Naive B cell (primary cell): ENCODE results near the gene UGT1A8. TPM values are rescaled to one million over a fixed set of nuclear protein-coding genes. Genes with fewer than 3 reads are reported as not detected.

Source experiments
- ATAC-seq, 2 donors: fragments of 150-1000 bp; cut with Tn5 transposase; 2 replicates each; pipeline ENCODE4 v1.10.0; 2021; ENCODE audit warnings: low read depth in 2 of 2, mild to moderate bottlenecking in 2 of 2, moderate library complexity in 2 of 2
- DNase-seq: peaks from one replicate; pipeline ENCODE4 v3.0.0; 2022
- H3K27ac Mint-ChIP-seq, 6 donors: one replicate each; pipeline ENCODE4 v1.8.0; 2020 to 2022; ENCODE audit warnings: mild to moderate bottlenecking in 6 of 6, mixed read lengths in 6 of 6, moderate library complexity in 5 of 6, inconsistent platforms in 2 of 6
- H3K27me3 Mint-ChIP-seq, 3 donors: one replicate each; pipeline ENCODE4 v1.8.0; 2021 to 2022; ENCODE audit warnings: mixed read lengths in 3 of 3, mild to moderate bottlenecking in 1 of 3
- H3K36me3 Mint-ChIP-seq, 2 donors: one replicate each; pipeline ENCODE4 v1.8.0; 2020 to 2022; ENCODE audit warnings: mixed read lengths in 2 of 2, inconsistent platforms in 1 of 2, mild to moderate bottlenecking in 1 of 2
- H3K4me1 Mint-ChIP-seq, 3 donors: one replicate each; pipeline ENCODE4 v1.8.0; 2020 to 2022; ENCODE audit warnings: mixed read lengths in 3 of 3, inconsistent platforms in 1 of 3, mild to moderate bottlenecking in 1 of 3, moderate library complexity in 1 of 3
- H3K4me3 Mint-ChIP-seq, 8 donors: one replicate each; pipeline ENCODE4 v1.8.0; 2020 to 2022; ENCODE audit warnings: mild to moderate bottlenecking in 8 of 8, mixed read lengths in 8 of 8, moderate library complexity in 8 of 8, inconsistent platforms in 2 of 8
- H3K9me3 Mint-ChIP-seq, 7 donors: one replicate each; pipeline ENCODE4 v1.8.0; 2020 to 2022; ENCODE audit warnings: mixed read lengths in 7 of 7, mild to moderate bottlenecking in 5 of 7, inconsistent platforms in 2 of 7, moderate library complexity in 1 of 7
- polyA plus RNA-seq, 6 donors: library from polyadenylated mRNA; unstranded; fragments of 300-500 nt; fragmentation: Illumina TruSeq; gene quantifications; one replicate each; pipeline ENCODE4 v1.2.3, GENCODE V29; 2021; ENCODE audit warnings: low read depth in 6 of 6

The UGT1A8 gene
- polyA plus RNA-seq, 6 donors from 2014 or later, result not detected

DNA sequence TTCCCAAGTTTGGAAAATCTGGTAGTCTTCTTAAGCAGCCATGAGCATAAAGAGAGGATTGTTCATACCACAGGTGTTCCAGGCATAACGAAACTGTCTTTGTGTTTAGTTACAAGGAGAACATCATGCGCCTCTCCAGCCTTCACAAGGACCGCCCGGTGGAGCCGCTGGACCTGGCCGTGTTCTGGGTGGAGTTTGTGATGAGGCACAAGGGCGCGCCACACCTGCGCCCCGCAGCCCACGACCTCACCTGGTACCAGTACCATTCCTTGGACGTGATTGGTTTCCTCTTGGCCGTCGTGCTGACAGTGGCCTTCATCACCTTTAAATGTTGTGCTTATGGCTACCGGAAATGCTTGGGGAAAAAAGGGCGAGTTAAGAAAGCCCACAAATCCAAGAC lies 154.7 kb downstream of the UGT1A8 start:
- H3K9me3 Mint-ChIP-seq, result peaks cover 7 to 21% (median 8%) of the 10 kb centered on the region in 7 donors
- peaks cover 17 to 36% (median 31%) of the 10 kb centered on the region in 3 donors for H3K27me3 Mint-ChIP-seq
- no peak overlapping the region for H3K4me3 Mint-ChIP-seq

DNA sequence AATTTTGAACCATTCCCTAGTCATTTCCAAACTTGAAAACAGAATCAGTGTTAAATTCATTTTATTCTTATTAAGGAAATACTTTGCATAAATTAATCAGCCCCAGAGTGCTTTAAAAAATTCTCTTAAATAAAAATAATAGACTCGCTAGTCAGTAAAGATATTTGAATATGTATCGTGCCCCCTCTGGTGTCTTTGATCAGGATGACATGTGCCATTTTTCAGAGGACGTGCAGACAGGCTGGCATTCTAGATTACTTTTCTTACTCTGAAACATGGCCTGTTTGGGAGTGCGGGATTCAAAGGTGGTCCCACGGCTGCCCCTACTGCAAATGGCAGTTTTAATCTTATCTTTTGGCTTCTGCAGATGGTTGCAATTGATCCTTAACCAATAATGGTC lies 155.2 kb downstream of the UGT1A8 start:
- Mint-ChIP-seq H3K36me3 (peaks cover 0 to 10% of the 10 kb centered on the region in 2 donors), H3K27me3 (peaks cover 15 to 38% (median 32%) of the 10 kb centered on the region in 3 donors), H3K4me1 (no peaks in the 10 kb centered on the region), H3K4me3 (no peak overlapping the region), H3K9me3 (peaks cover 7 to 22% (median 12%) of the 10 kb centered on the region in 7 donors), H3K27ac (no peak overlapping the region)
- ATAC-seq (no peak), DNase-seq (no peak)

More for the DNA sequence above, 154.7 kb downstream of the UGT1A8 start:
- no peak for ATAC-seq
- no peak for DNase-seq
- peaks cover 0 to 10% of the 10 kb centered on the region in 2 donors for H3K36me3 Mint-ChIP-seq
- H3K4me1 Mint-ChIP-seq, result no peaks in the 10 kb centered on the region
- H3K27ac Mint-ChIP-seq, result no peak overlapping the region

DNA sequence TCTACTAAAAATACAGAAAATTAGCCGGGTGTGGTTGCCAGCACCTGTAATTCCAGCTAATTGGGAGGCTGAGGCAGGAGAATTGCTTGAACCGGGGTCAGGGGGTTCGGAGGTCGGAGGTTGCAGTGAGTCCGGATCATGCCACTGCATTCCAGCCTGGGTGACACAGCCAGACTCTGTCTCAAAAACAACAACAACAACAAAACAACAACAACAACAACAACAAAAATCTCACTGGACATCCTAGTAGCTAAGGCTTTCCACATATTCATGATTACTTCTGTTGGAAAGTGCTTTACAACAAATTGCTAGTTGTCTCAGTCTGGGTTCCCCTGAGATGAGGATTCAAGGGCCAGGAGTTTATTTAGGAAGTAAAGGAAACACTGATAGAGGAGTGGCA lies 156.4 kb downstream of the UGT1A8 start:
- peaks cover 16 to 46% (median 37%) of the 10 kb centered on the region in 3 donors for H3K27me3 Mint-ChIP-seq

DNA sequence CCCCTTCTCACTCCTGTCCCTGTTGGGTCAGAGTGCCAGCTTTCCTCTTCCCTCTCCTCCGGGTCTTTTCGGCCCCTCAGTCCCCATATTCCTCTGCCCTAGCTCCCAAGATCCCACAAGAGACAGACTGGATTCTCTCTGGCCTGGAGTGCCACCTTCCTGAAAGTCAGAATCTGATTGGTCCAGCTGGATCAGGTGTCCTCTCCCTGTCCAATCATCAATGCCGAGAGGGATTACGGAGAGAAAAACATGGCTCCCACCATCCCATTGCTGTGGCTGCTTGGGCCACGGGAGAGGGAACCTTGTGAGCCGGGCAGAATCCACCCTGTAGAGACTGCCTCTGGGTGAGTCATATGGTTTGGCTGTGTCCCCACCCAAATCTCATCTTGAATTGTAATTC lies 158.0 kb downstream of the UGT1A8 start:
- no peak overlapping the region for H3K27ac Mint-ChIP-seq
- no peaks in the 10 kb centered on the region for H3K4me1 Mint-ChIP-seq
- H3K27me3 Mint-ChIP-seq, result peaks cover 10 to 52% (median 43%) of the 10 kb centered on the region in 3 donors
- H3K36me3 Mint-ChIP-seq, result peaks cover 0 to 10% of the 10 kb centered on the region in 2 donors
- ATAC-seq (no peak), DNase-seq (no peak)
- no peak overlapping the region for H3K4me3 Mint-ChIP-seq
- peaks cover 8 to 24% (median 16%) of the 10 kb centered on the region in 7 donors for H3K9me3 Mint-ChIP-seq

More for the DNA sequence above, 156.4 kb downstream of the UGT1A8 start:
- H3K9me3 Mint-ChIP-seq, result peaks cover 7 to 24% (median 16%) of the 10 kb centered on the region in 7 donors
- H3K4me1 Mint-ChIP-seq, result no peaks in the 10 kb centered on the region
- ATAC-seq (no peak), DNase-seq (no peak)
- peaks cover 0 to 10% of the 10 kb centered on the region in 2 donors for H3K36me3 Mint-ChIP-seq
- H3K27ac Mint-ChIP-seq, result no peak overlapping the region
- no peak overlapping the region for H3K4me3 Mint-ChIP-seq

DNA sequence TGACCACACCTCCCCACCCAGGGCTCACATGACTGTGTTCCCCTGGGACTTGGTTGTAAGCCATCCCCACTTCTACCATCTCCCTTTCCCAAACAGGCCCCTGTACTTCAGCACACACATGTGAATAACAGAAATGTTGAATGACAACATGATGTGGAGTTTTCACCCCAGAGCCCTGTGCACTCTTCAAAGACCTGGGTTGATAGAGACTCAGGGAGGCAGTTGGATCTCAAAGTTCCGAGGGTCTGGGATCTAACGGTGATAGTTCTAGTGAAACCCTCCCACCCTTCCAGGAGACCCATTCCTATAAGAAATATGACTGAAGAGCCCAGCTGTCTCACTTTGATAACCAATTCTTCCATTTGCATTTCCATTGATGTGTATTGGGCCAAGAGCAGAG lies 160.6 kb downstream of the UGT1A8 start, which contains the start of gene MROH2A:
MROH2A (plus strand) TSS at position 301 of the 400 bp plus-strand sequence. CDS start 1,029 bp downstream, outside the sequence.
- Mint-ChIP-seq H3K27me3 (peaks cover 14 to 54% (median 50%) of the 10 kb centered on the region in 3 donors), H3K36me3 (peaks cover 0 to 10% of the 10 kb centered on the region in 2 donors), H3K9me3 (peaks cover 8 to 28% (median 20%) of the 10 kb centered on the region in 7 donors), H3K4me1 (no peaks in the 10 kb centered on the region), H3K4me3 (no peak within 1 kb of the TSS), H3K27ac (peak within 1 kb of the TSS in 1 of 6 donors; percentile 10)
- DNase-seq, result no peak
- no peak for ATAC-seq

DNA sequence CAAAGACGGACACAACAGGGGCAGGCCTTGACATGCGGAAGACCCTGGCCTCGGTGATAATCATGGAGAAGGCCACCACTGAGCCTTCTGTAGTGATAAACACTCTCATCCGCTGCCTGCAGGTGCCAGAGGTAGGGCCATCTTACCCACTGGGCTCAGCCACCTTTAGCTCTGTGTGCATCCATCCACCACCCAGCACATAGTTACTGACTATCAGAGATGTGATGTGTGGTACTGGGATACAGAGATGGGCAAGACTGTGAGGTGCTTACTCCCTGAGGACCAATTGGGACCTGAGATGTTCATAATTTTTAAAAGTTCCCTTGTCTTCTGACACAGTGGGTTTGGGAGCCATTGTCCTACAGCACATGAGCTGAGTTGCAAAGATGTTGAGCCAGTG lies 162.3 kb downstream of the UGT1A8 start:
- H3K4me1 Mint-ChIP-seq, result no peaks in the 10 kb centered on the region
- H3K27me3 Mint-ChIP-seq, result peaks cover 17 to 63% (median 58%) of the 10 kb centered on the region in 3 donors
- DNase-seq (no peak), ATAC-seq (no peak)
- peak overlapping the region in 1 of 6 donors; percentile 39 for H3K27ac Mint-ChIP-seq
- H3K9me3 Mint-ChIP-seq, result peaks cover 8 to 28% (median 20%) of the 10 kb centered on the region in 7 donors
- H3K36me3 Mint-ChIP-seq, result peaks cover 0 to 10% of the 10 kb centered on the region in 2 donors
- H3K4me3 Mint-ChIP-seq, result no peak overlapping the region

DNA sequence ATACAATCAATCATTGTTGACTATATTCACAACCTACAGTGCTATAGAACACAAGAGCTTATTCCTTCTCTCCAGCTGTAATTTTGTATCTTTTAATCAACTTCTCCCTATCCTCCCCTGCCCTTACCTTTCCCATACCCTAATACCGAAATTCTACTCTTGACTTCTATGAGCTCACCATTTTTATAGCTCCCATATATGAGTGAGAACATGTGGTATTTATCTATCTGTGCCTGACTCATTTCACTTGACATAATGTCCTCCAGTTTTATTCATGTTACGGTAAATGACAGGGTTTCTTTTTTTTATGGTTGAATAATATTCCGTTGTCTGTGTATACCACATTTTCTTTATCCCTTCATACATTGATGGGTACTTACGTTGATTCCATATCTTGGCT lies 163.3 kb downstream of the UGT1A8 start:
- peaks cover 0 to 1% of the 10 kb centered on the region in 2 donors for H3K36me3 Mint-ChIP-seq
- H3K4me1 Mint-ChIP-seq, result no peaks in the 10 kb centered on the region
- peaks cover 21 to 59% (median 48%) of the 10 kb centered on the region in 3 donors for H3K27me3 Mint-ChIP-seq
- H3K9me3 Mint-ChIP-seq, result peaks cover 1 to 23% (median 17%) of the 10 kb centered on the region in 7 donors
- H3K27ac Mint-ChIP-seq, result no peak overlapping the region
- H3K4me3 Mint-ChIP-seq, result no peak overlapping the region
- no peak for ATAC-seq
- no peak for DNase-seq

DNA sequence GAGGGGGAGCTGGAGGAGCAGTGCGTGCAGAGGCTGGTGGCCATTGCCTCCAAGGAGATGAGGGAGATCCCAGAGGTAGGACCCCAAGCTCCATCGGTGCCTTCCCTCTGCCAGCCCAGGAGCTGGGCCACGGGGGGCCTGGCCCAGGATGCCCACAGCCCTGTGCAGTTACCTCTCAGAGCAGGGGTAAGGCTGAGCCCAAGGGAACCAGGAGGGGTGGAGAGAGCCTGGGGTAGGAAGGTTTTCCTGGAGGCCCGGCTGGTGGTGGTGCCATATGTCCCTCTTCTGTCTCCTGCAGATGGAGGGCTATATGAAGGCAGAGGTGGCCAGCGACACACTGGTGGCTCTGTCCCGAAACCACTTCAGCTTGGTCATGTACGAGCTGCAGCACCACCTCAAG lies 172.1 kb downstream of the UGT1A8 start:
- no peak overlapping the region for H3K27ac Mint-ChIP-seq
- H3K27me3 Mint-ChIP-seq, result peaks cover 5 to 37% (median 34%) of the 10 kb centered on the region in 3 donors
- H3K36me3 Mint-ChIP-seq, result peaks cover 0 to 8% of the 10 kb centered on the region in 2 donors
- H3K4me3 Mint-ChIP-seq, result no peak overlapping the region
- DNase-seq (no peak), ATAC-seq (no peak)
- H3K9me3 Mint-ChIP-seq, result peaks cover 2 to 15% (median 8%) of the 10 kb centered on the region in 7 donors
- peaks cover 0 to 12% (median 5%) of the 10 kb centered on the region in 3 donors for H3K4me1 Mint-ChIP-seq

DNA sequence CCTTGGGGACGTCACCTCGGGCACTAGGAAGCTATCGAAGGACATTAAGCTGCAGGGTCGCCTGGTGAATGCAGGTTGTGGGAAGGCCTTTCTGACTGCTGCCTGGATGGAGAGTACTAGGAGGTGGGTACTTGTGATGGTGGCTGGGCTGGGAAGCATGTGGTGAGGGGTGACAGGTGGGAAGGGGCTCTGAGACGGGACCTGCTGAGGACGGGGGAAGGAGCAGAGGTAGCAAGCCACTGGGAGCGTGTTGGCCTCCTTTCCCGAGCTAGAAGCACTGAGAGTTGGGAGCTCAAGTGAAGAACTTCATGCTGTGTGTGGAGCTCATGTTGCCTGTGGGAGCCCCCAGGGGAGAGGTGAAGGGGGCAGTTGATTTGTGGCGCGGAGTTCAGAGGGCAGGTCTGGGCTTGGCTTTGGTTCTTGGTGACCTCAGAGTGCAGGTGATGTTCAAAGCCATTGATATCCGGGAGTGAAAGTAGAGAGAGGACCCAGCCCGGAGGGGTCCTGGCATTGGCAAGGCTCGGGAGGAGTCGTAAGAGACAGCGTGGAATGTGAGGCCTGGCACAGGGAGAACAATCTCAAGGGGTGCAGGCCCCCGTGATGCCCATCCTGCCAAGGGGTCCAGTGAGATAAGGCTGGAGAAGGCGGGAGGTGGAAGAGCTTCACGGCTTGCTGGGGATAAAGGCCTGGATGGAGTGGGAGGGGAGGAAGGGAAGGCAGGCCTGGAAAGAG lies 173.9 kb downstream of the UGT1A8 start:
- H3K27ac Mint-ChIP-seq, result peak overlapping the region in 3 of 6 donors; percentile 5 to 46 (median 44)
- no peak for DNase-seq

DNA sequence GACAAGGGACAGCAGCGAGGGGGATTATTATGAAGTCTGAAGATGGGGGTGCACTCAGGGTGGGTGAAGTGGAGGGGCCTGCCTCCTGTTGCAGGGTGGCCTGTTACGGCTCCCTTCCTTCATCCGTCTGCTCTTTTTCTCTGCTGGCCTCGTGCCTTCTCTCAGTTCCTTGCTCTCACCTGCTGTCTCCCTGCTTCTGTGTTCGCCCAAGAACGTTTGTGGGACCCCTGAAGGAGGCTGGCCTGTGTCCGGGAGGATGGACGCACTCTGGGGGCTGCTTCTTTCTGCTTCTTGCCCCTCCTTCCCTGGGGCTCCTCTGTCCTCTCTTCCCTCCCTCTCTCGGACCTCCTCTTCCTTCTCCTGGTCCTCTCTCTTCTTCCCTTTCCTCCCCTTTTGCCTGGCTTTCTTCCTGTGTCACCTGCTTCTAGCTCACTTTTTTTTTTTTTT lies 174.5 kb downstream of the UGT1A8 start:
- Mint-ChIP-seq H3K27ac (no peak overlapping the region), H3K4me3 (peak overlapping the region in 1 of 8 donors; percentile 74), H3K4me1 (peaks cover 0 to 12% (median 5%) of the 10 kb centered on the region in 3 donors), H3K36me3 (peaks cover 0 to 8% of the 10 kb centered on the region in 2 donors), H3K27me3 (peaks cover 0 to 34% (median 22%) of the 10 kb centered on the region in 3 donors), H3K9me3 (peaks cover 0 to 12% (median 0%) of the 10 kb centered on the region in 7 donors)
- no peak for ATAC-seq
- DNase-seq, result no peak

More for the DNA sequence above, 173.9 kb downstream of the UGT1A8 start:
- no peak overlapping the region for H3K4me3 Mint-ChIP-seq
- peaks cover 0 to 34% (median 25%) of the 10 kb centered on the region in 3 donors for H3K27me3 Mint-ChIP-seq
- peaks cover 0 to 13% (median 1%) of the 10 kb centered on the region in 7 donors for H3K9me3 Mint-ChIP-seq
- no peak for ATAC-seq
- H3K36me3 Mint-ChIP-seq, result peaks cover 0 to 8% of the 10 kb centered on the region in 2 donors
- peaks cover 0 to 12% (median 5%) of the 10 kb centered on the region in 3 donors for H3K4me1 Mint-ChIP-seq

DNA sequence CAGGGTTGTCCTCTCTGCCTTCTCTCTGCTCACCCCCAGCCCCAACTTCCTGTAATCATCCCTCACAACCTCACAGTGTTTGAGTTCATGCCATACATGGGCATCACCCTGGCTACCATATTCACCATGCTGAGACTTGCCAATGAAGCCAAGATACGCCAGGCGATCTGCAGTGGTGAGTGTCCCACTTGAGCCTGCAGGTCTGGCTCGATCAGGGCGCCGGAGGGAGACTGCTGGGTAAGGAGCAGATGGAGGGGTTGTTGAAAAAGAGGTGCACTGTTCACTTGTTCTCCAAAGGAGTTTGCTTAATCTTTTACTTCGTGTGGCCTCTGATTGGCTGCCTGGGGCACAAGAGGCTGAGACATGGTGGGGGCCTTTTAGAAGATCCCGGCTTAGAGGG lies 175.3 kb downstream of the UGT1A8 start:
- Mint-ChIP-seq H3K4me3 (no peak overlapping the region), H3K36me3 (peaks cover 0 to 8% of the 10 kb centered on the region in 2 donors), H3K9me3 (peaks cover 0 to 12% (median 0%) of the 10 kb centered on the region in 7 donors), H3K27ac (no peak overlapping the region), H3K4me1 (peaks cover 0 to 12% (median 5%) of the 10 kb centered on the region in 3 donors), H3K27me3 (peaks cover 0 to 34% (median 22%) of the 10 kb centered on the region in 3 donors)
- no peak for ATAC-seq
- DNase-seq, result no peak

DNA sequence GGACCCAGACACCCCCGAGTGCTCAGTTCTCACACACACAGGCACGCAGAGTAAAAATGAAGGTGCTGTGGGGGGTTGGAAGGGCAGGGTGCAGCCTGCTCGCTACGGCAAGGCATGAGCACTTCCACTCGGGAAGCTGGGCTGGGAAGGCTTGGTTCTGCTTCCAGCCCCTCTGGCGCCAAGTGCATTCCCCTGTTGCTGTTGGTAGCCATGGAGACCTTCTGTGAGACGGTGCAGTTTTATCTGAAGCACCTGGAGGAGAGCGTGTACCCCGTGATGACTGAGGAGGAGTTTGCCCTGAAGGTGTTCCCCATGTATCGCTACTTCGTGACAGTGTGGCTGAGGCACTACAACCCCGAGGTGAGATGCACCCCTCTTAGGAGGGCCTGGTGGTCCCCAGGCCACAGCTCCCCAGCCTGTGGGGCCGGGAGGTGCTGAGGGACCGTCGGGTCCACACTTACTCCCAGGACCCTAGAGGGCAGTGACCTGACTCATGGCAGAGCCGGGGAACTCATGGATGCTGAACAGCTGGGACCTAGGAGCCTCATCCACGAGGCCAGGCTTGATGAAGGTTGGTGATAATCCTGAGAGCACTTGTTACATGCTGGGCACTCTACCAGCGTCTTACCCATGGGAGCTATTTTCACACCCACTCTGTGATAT lies 176.2 kb downstream of the UGT1A8 start:
- no peak for ATAC-seq
- H3K27me3 Mint-ChIP-seq, result peaks cover 0 to 40% (median 27%) of the 10 kb centered on the region in 3 donors
- peaks cover 0 to 12% (median 0%) of the 10 kb centered on the region in 7 donors for H3K9me3 Mint-ChIP-seq
- H3K36me3 Mint-ChIP-seq, result peaks cover 0 to 8% of the 10 kb centered on the region in 2 donors
- no peak overlapping the region for H3K4me3 Mint-ChIP-seq
- H3K27ac Mint-ChIP-seq, result no peak overlapping the region
- DNase-seq, result no peak
- H3K4me1 Mint-ChIP-seq, result peaks cover 0 to 12% (median 5%) of the 10 kb centered on the region in 3 donors

DNA sequence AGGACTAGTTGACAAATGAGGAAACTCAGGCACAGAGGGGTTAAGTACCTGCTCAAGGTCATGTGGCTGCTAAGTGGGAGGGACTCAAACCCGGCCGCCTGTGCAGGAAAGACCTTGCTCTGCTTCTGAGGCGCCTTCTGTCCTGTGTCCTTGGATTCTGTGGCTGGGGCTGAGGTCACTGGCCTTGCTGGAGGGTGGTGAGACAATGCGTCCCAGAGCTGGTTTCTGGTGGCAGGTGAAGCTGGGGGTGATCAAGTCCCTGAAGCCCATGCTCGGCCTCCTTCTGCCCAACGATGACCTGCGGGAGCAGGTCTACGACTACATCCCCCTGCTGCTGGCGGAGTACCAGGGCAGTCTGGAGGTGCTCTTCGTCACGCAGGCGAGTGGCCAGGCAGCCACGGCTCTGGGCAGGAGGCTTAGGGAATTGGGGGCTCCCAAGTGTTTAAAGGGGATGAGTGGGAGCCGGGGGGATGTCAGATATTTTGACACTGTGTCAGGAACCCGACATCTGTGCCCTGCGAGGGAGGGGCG lies 176.8 kb downstream of the UGT1A8 start:
- H3K9me3 Mint-ChIP-seq, result peaks cover 0 to 9% (median 0%) of the 10 kb centered on the region in 7 donors
- no peak overlapping the region for H3K27ac Mint-ChIP-seq
- peaks cover 0 to 8% of the 10 kb centered on the region in 2 donors for H3K36me3 Mint-ChIP-seq
- H3K4me1 Mint-ChIP-seq, result peaks cover 0 to 9% (median 2%) of the 10 kb centered on the region in 3 donors
- ATAC-seq (no peak), DNase-seq (no peak)
- no peak overlapping the region for H3K4me3 Mint-ChIP-seq
- H3K27me3 Mint-ChIP-seq, result peaks cover 0 to 40% (median 27%) of the 10 kb centered on the region in 3 donors
